ENCODE measurements around the gene HCFC1R1. TPM values are rescaled to one million over a fixed set of nuclear protein-coding genes. Genes with fewer than 3 reads are reported as not detected.

The HCFC1R1 gene
- total RNA-seq, 2 donors from 2014 or later, result 26.6 to 31.4 TPM

Other genes starting within 250 kb of the HCFC1R1 start
- 100 to 1,000 TPM; 209 to 336 TPM for gene ELOB, start 246.7 kb downstream of the HCFC1R1 start, total RNA-seq
- gene PRSS33, start 236.4 kb downstream of the HCFC1R1 start, total RNA-seq, result not detected
- gene PRSS41, start 225.5 kb downstream of the HCFC1R1 start, total RNA-seq, result not detected
- gene PRSS21, start 206.7 kb downstream of the HCFC1R1 start, total RNA-seq, result 1 to 10 TPM; 1.7 to 6.4 TPM
- 10 to 100 TPM; 40.9 to 50.0 TPM for gene ZG16B, start 193.6 kb downstream of the HCFC1R1 start, total RNA-seq
- 10 to 100 TPM in 1 of 2 donors, under 1 TPM in 1; 0.78 to 12.9 TPM for gene PRSS22, start 165.8 kb downstream of the HCFC1R1 start, total RNA-seq
- gene FLYWCH2, start 140.7 kb downstream of the HCFC1R1 start, total RNA-seq, result 10 to 100 TPM; 20.7 to 30.8 TPM
- gene FLYWCH1, start 112.0 kb downstream of the HCFC1R1 start, total RNA-seq, result 10 to 100 TPM; 23.0 to 27.3 TPM
- 1 to 10 TPM in 1 of 2 donors, under 1 TPM in 1; 0.89 to 1.1 TPM for gene KREMEN2, start 59.7 kb downstream of the HCFC1R1 start, total RNA-seq
- 10 to 100 TPM in 1 of 2 donors, 1 to 10 TPM in 1; 8.7 to 12.7 TPM for gene PAQR4, start 54.6 kb downstream of the HCFC1R1 start, total RNA-seq
- gene PKMYT1, start 43.5 kb downstream of the HCFC1R1 start, total RNA-seq, result 10 to 100 TPM in 1 of 2 donors, 1 to 10 TPM in 1; 4.4 to 12.6 TPM
- under 1 TPM; 0.40 to 0.42 TPM for gene CLDN9, start 11.0 kb downstream of the HCFC1R1 start, total RNA-seq
- not detected for gene CLDN6, start 5.8 kb downstream of the HCFC1R1 start, total RNA-seq
- 10 to 100 TPM; 10.5 to 19.3 TPM for gene TNFRSF12A, start 3.6 kb downstream of the HCFC1R1 start, total RNA-seq
- 10 to 100 TPM; 18.8 to 19.3 TPM for gene THOC6, start 93 bp upstream of the HCFC1R1 start, total RNA-seq
- 100 to 1,000 TPM in 1 of 2 donors, 10 to 100 TPM in 1; 91.8 to 107 TPM for gene BICDL2, start 13.0 kb upstream of the HCFC1R1 start, total RNA-seq
- gene MMP25, start 22.6 kb upstream of the HCFC1R1 start, total RNA-seq, result 1 to 10 TPM in 1 of 2 donors, under 1 TPM in 1; 0.70 to 1.1 TPM
- 100 to 1,000 TPM; 265 to 865 TPM for gene IL32, start 41.7 kb upstream of the HCFC1R1 start, total RNA-seq
- gene ZSCAN10, start 75.4 kb upstream of the HCFC1R1 start, total RNA-seq, result not detected
- 1 to 10 TPM; 8.2 to 9.6 TPM for gene ZNF205, start 88.6 kb upstream of the HCFC1R1 start, total RNA-seq
- gene ZNF213, start 111.1 kb upstream of the HCFC1R1 start, total RNA-seq, result 10 to 100 TPM; 12.3 to 13.8 TPM
- not detected for gene OR1F1, start 164.3 kb upstream of the HCFC1R1 start, total RNA-seq
- gene ZNF200, start 211.2 kb upstream of the HCFC1R1 start, total RNA-seq, result 1 to 10 TPM; 6.0 to 6.1 TPM
- gene MEFV, start 232.7 kb upstream of the HCFC1R1 start, total RNA-seq, result under 1 TPM; 0.37 to 0.67 TPM